H1 (cell line): ENCODE data around the gene ADM5. TPM values are rescaled to one million over a fixed set of nuclear protein-coding genes. Genes with fewer than 3 reads are reported as not detected.

Experiments
- ASH2L ChIP-seq: fragments of 200-600, 300-600 bp; sonication (generic); IDR thresholded peaks from one replicate; pipeline ENCODE4 v1.7.1; 2017; ENCODE audit warnings: low read length
- BRCA1 ChIP-seq: IDR thresholded peaks from 2 replicates; pipeline ENCODE4 v1.6.1; 2012; ENCODE audit warnings: low read depth, low read length, improper control_type of control experiment
- CEBPB ChIP-seq: IDR thresholded peaks from 2 replicates; pipeline ENCODE4 v1.6.1; 2012; ENCODE audit warnings: low read depth, low read length
- CTBP2 ChIP-seq: IDR thresholded peaks from 2 replicates; pipeline ENCODE4 v1.7.0; 2011; ENCODE audit warnings: borderline replicate concordance, mild to moderate bottlenecking, moderate library complexity, mixed read lengths, low read length; ENCODE audit not compliant: insufficient read depth, insufficient read length
- HDAC6 ChIP-seq: IDR thresholded peaks from one replicate; pipeline ENCODE4 v1.7.1; 2012; ENCODE audit warnings: low read depth, mild to moderate bottlenecking, inconsistent platforms, low read length, moderate library complexity
- JUN ChIP-seq: IDR thresholded peaks from 2 replicates; pipeline ENCODE4 v1.6.1; 2011; ENCODE audit warnings: low read depth, mild to moderate bottlenecking, improper control_type of control experiment, low read length
- JUND ChIP-seq: IDR thresholded peaks from 2 replicates; pipeline ENCODE4 v1.6.1; 2011; ENCODE audit warnings: mild to moderate bottlenecking, improper control_type of control experiment, low read length
- MAFK ChIP-seq: IDR thresholded peaks from 2 replicates; pipeline ENCODE4 v1.6.1; 2012; ENCODE audit warnings: low read depth, mild to moderate bottlenecking, improper control_type of control experiment, low read length
- POLR2AphosphoS5 ChIP-seq: IDR thresholded peaks from 2 replicates; pipeline ENCODE4 v1.6.1; 2011; ENCODE audit warnings: low read depth, low read length
- RXRA ChIP-seq: IDR thresholded peaks from 2 replicates; pipeline ENCODE4 v1.6.1; 2011; ENCODE audit warnings: low read depth, mild to moderate bottlenecking, low read length, moderate library complexity; ENCODE audit not compliant: insufficient read depth
- SAP30 ChIP-seq: fragments of 300-600 bp; sonication (generic); IDR thresholded peaks from 2 replicates; pipeline ENCODE4 v1.7.1; 2012; ENCODE audit warnings: low read length, moderate library complexity, mild to moderate bottlenecking, inconsistent platforms; ENCODE audit not compliant: insufficient read depth, insufficient replicate concordance
- SUZ12 ChIP-seq: fragments of 200-600 bp; sonication (generic); IDR thresholded peaks from 2 replicates; pipeline ENCODE4 v1.6.1; 2012; ENCODE audit warnings: mild to moderate bottlenecking, inconsistent platforms, low read length, moderate library complexity, mixed read lengths
- TBP ChIP-seq: IDR thresholded peaks from 2 replicates; pipeline ENCODE4 v1.6.1; 2011; ENCODE audit warnings: low read depth, low read length, improper control_type of control experiment
- TEAD4 ChIP-seq: IDR thresholded peaks from 2 replicates; pipeline ENCODE4 v1.6.1; 2012; ENCODE audit warnings: low read depth, low read length, inconsistent platforms, mixed read lengths
- ZNF274 ChIP-seq: IDR thresholded peaks from 2 replicates; pipeline ENCODE4 v1.7.0; 2012; ENCODE audit warnings: low read length, borderline replicate concordance; ENCODE audit errors: extremely low read depth
- polyA plus RNA-seq, 7 experiments: library from polyadenylated mRNA; depleted of rRNA in 3 of 7; stranded (reverse) in 5 of 7; unstranded in 2 of 7; fragments of >200 nt in 5 of 7; fragments of 200-250 nt in 2 of 7; gene quantifications; 1 replicate in 5 of 7; 2 replicates in 1 of 7; 4 replicates in 1 of 7; pipeline versions ENCODE4 v1.2.1 to v1.2.3, GENCODE V29; 2011 to 2013; ENCODE audit warnings: missing spikeins in 2 of 7, mixed read lengths in 2 of 7
- total RNA-seq: library from RNA; stranded (reverse); fragmentation: NEBNext Ultra II Directional; extraction: Animal tissue kit (Norgen Biotek cat#: 25700); gene quantifications from 2 replicates; pipeline ENCODE4 v1.2.1, GENCODE V29; 2021
- TF ChIP-seq, protein P1 (sequence below): IDR thresholded peaks from 2 replicates; pipeline ENCODE4 v1.6.1; 2011; ENCODE audit warnings: low read depth, mild to moderate bottlenecking, low read length; ENCODE audit not compliant: insufficient read depth
- TF ChIP-seq, protein P2 (sequence below): IDR thresholded peaks from 2 replicates; pipeline ENCODE4 v1.6.1; 2012; ENCODE audit warnings: low read length, inconsistent platforms
- TF ChIP-seq, protein P3 (sequence below): IDR thresholded peaks from 2 replicates; pipeline ENCODE4 v1.6.1; 2011; ENCODE audit warnings: low read length, improper control_type of control experiment

The ADM5 gene
- total and polyA plus RNA-seq, 2 of the 8 experiments (the other 6 are each of a cell fraction or from before 2014, with no cell fraction given) = 2.5 to 2.6 TPM

- no peak for TF ChIP-seq CTBP2
- 0 out of 2 replicates have a peak, but pooled peaks have one; percentile 11 for TF ChIP-seq CEBPB
- TF ChIP-seq HDAC6 = no peak
- TF ChIP-seq ASH2L = no peak
- TF ChIP-seq RXRA = no peak
- TF ChIP-seq TBP = peak; percentile 96
- TF ChIP-seq ZNF274 = no peak
- TF ChIP-seq JUN = no peak
- TF ChIP-seq BRCA1 = no peak
- TF ChIP-seq, protein P1, sequence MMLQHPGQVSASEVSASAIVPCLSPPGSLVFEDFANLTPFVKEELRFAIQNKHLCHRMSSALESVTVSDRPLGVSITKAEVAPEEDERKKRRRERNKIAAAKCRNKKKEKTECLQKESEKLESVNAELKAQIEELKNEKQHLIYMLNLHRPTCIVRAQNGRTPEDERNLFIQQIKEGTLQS = no peak
- peak; percentile 50; the same call in 1 of the 2 replicates for TF ChIP-seq TEAD4
- no peak for TF ChIP-seq JUND
- TF ChIP-seq, protein P2, sequence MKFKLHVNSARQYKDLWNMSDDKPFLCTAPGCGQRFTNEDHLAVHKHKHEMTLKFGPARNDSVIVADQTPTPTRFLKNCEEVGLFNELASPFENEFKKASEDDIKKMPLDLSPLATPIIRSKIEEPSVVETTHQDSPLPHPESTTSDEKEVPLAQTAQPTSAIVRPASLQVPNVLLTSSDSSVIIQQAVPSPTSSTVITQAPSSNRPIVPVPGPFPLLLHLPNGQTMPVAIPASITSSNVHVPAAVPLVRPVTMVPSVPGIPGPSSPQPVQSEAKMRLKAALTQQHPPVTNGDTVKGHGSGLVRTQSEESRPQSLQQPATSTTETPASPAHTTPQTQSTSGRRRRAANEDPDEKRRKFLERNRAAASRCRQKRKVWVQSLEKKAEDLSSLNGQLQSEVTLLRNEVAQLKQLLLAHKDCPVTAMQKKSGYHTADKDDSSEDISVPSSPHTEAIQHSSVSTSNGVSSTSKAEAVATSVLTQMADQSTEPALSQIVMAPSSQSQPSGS = peak; percentile 20; the same call in 1 of the 2 replicates
- no peak for TF ChIP-seq SAP30
- no peak for TF ChIP-seq SUZ12
- no peak for TF ChIP-seq POLR2AphosphoS5
- no peak for TF ChIP-seq MAFK
- TF ChIP-seq, protein P3, sequence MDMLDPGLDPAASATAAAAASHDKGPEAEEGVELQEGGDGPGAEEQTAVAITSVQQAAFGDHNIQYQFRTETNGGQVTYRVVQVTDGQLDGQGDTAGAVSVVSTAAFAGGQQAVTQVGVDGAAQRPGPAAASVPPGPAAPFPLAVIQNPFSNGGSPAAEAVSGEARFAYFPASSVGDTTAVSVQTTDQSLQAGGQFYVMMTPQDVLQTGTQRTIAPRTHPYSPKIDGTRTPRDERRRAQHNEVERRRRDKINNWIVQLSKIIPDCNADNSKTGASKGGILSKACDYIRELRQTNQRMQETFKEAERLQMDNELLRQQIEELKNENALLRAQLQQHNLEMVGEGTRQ = no peak
Observed at GRCh38 chr19:49676784-49677230, 12.6 kb upstream of the ADM5 start (continued).
